Endodermal cell (in vitro differentiated cells): ENCODE results near the gene FKRP. TPM values are rescaled to one million over a fixed set of nuclear protein-coding genes. Genes with fewer than 3 reads are reported as not detected.

ENCODE experiments used
- DNase-seq: peaks from one replicate; pipeline ENCODE4 v3.0.0-alpha.2; 2017
- H3K27ac ChIP-seq: 2 replicates; pipeline ENCODE4 v1.5.1; 2013; ENCODE audit warnings: mild to moderate bottlenecking, low read depth, low read length, moderate library complexity
- H3K27me3 ChIP-seq: 2 replicates; pipeline ENCODE4 v1.6.1; 2013; ENCODE audit warnings: mild to moderate bottlenecking, low read length, moderate library complexity; ENCODE audit not compliant: insufficient read depth, control insufficient read depth, poor library complexity, severe bottlenecking
- H3K36me3 ChIP-seq: 2 replicates; pipeline ENCODE4 v1.7.0; 2013; ENCODE audit warnings: mild to moderate bottlenecking, low read length, moderate library complexity; ENCODE audit not compliant: control insufficient read depth, insufficient read depth
- H3K4me1 ChIP-seq: one replicate; pipeline ENCODE4 v1.7.0; 2013; ENCODE audit warnings: low read length; ENCODE audit not compliant: control insufficient read depth, insufficient read depth
- H3K4me3 ChIP-seq: 2 replicates; pipeline ENCODE4 v1.5.1; 2013; ENCODE audit warnings: mild to moderate bottlenecking, low read length, moderate library complexity
- H3K9ac ChIP-seq: 2 replicates; pipeline ENCODE4 v1.6.1; 2013; ENCODE audit warnings: mild to moderate bottlenecking, low read length, moderate library complexity; ENCODE audit not compliant: poor library complexity, severe bottlenecking; ENCODE audit errors: extremely low read depth
- H3K9me3 ChIP-seq: 2 replicates; pipeline ENCODE4 v1.6.1; 2013; ENCODE audit warnings: mild to moderate bottlenecking, low read length, moderate library complexity; ENCODE audit not compliant: control insufficient read depth
- H3K27ac Mint-ChIP-seq: 2 replicates; pipeline ENCODE4 v1.8.0; 2020; ENCODE audit warnings: mixed read lengths
- H3K27me3 Mint-ChIP-seq: 2 replicates; pipeline ENCODE4 v1.8.0; 2021; ENCODE audit warnings: mild to moderate bottlenecking, mixed read lengths; ENCODE audit not compliant: insufficient read depth
- H3K36me3 Mint-ChIP-seq: 2 replicates; pipeline ENCODE4 v1.8.0; 2020; ENCODE audit warnings: low read depth, mixed read lengths
- H3K4me1 Mint-ChIP-seq: 2 replicates; pipeline ENCODE4 v1.8.0; 2020; ENCODE audit warnings: mixed read lengths
- H3K4me3 Mint-ChIP-seq: 2 replicates; pipeline ENCODE4 v1.8.0; 2020; ENCODE audit warnings: mild to moderate bottlenecking, moderate library complexity, mixed read lengths
- H3K9me3 Mint-ChIP-seq: 2 replicates; pipeline ENCODE4 v1.8.0; 2020; ENCODE audit warnings: mild to moderate bottlenecking, mixed read lengths
- CTCF ChIP-seq: fragments of 200-600 bp; sonication (generic); conservative IDR thresholded peaks from 2 replicates; pipeline ENCODE4 v1.5.0; 2021; ENCODE audit warnings: antibody characterized with exemption, mild to moderate bottlenecking
- WGBS, 2 experiments: methylation state at CpG; one replicate each; pipeline versions ENCODE4 v1.1.5 to v1.1.7; 2013; ENCODE audit warnings: missing lambda C conversion rate in 2 of 2, mixed read lengths in 1 of 2; ENCODE audit not compliant: insufficient coverage in 1 of 2, insufficient read length in 1 of 2; 5-methylcytosine and 5-hydroxymethylcytosine counted together
- total RNA-seq, 2 donors: library from RNA; stranded (reverse); fragmentation: NEBNext Ultra II Directional in 1 of 2; extraction: Animal tissue kit (Norgen Biotek cat#: 25700) in 1 of 2; gene quantifications; 2 replicates in 1 of 2; 3 replicates in 1 of 2; pipeline ENCODE4 v1.2.1, GENCODE V29; 2021

The FKRP gene
- total RNA-seq, 2 donors from 2014 or later: 19.8 to 33.7 TPM

GRCh38 chr19:46729696-46730095, 16.2 kb upstream of the FKRP start:
- H3K36me3 Mint-ChIP-seq: peaks cover 72% of the 10 kb centered on the region
- Histone ChIP-seq H3K9ac (no peak overlapping the region), H3K27ac (no peak overlapping the region), H3K9me3 (no peaks in the 10 kb centered on the region), H3K4me3 (no peak overlapping the region), H3K36me3 (peaks cover 78% of the 10 kb centered on the region), H3K27me3 (no peaks in the 10 kb centered on the region), H3K4me1 (no peaks in the 10 kb centered on the region)
- DNase-seq: no peak
- H3K9me3 Mint-ChIP-seq: no peaks in the 10 kb centered on the region
- WGBS, 2 experiments: 97 to 100% methylated on average over 2 to 7 of the region's 7 CpGs
- H3K4me1 Mint-ChIP-seq: no peaks in the 10 kb centered on the region
- H3K4me3 Mint-ChIP-seq: no peak overlapping the region
- no peak overlapping the region for H3K27ac Mint-ChIP-seq
- H3K27me3 Mint-ChIP-seq: no peaks in the 10 kb centered on the region
- no peak for TF ChIP-seq CTCF

GRCh38 chr19:46730187-46730586, 15.7 kb upstream of the FKRP start:
- TF ChIP-seq CTCF: no peak
- Mint-ChIP-seq H3K36me3 (peaks cover 71% of the 10 kb centered on the region), H3K27me3 (no peaks in the 10 kb centered on the region), H3K4me3 (no peak overlapping the region), H3K9me3 (no peaks in the 10 kb centered on the region), H3K4me1 (no peaks in the 10 kb centered on the region), H3K27ac (no peak overlapping the region)
- Histone ChIP-seq H3K4me1 (no peaks in the 10 kb centered on the region), H3K36me3 (peaks cover 73% of the 10 kb centered on the region), H3K27ac (no peak overlapping the region), H3K27me3 (no peaks in the 10 kb centered on the region), H3K9ac (no peak overlapping the region), H3K4me3 (no peak overlapping the region), H3K9me3 (no peaks in the 10 kb centered on the region)
- 95 to 97% methylated on average over 4 to 9 of the region's 9 CpGs for WGBS, 2 experiments
- DNase-seq: no peak

- H3K4me3 Mint-ChIP-seq: no peak overlapping the region
- H3K27me3 Mint-ChIP-seq: no peaks in the 10 kb centered on the region
- WGBS, 2 experiments: 94% methylated on average over 12 to 14 of the region's 14 CpGs
- no peaks in the 10 kb centered on the region for H3K4me1 ChIP-seq
- H3K4me1 Mint-ChIP-seq: no peaks in the 10 kb centered on the region
- peaks cover 72% of the 10 kb centered on the region for H3K36me3 ChIP-seq
- H3K9ac ChIP-seq: no peak overlapping the region
- H3K4me3 ChIP-seq: no peak overlapping the region
- no peak for TF ChIP-seq CTCF
- H3K27me3 ChIP-seq: no peaks in the 10 kb centered on the region
- no peak overlapping the region for H3K27ac ChIP-seq
- H3K36me3 Mint-ChIP-seq: peaks cover 72% of the 10 kb centered on the region
- H3K9me3 ChIP-seq: no peaks in the 10 kb centered on the region
- H3K27ac Mint-ChIP-seq: peak overlapping the region; percentile 61
- no peaks in the 10 kb centered on the region for H3K9me3 Mint-ChIP-seq
- no peak for DNase-seq
Measured at GRCh38 chr19:46730595-46730994, 15.3 kb upstream of the FKRP start.
